ENCODE results near the gene IL36A. TPM values are rescaled to one million over a fixed set of nuclear protein-coding genes. Genes with fewer than 3 reads are reported as not detected.

IL36A gene
- total RNA-seq, 4 donors from 2014 or later, result not detected

Small RNAs within 50 kb of the gene (small RNA-seq; reads per million reads assigned to genes)
- 0 reads per million in 2 donors for gene HMGN2P23

Other genes with a start within 250 kb of the IL36A start
- gene CKAP2L, start 240.8 kb upstream of the IL36A start, total RNA-seq, result 10 to 100 TPM in 1 of 4 donors, 1 to 10 TPM in 1, under 1 TPM in 2; 0.54 to 19.0 (median 1.3) TPM
- gene IL1A, start 221.0 kb upstream of the IL36A start, total RNA-seq, result not detected
- 1 to 10 TPM in 1 of 4 donors, under 1 TPM in 1, not detected in 2; 0.53 to 9.1 TPM for gene IL1B, start 168.7 kb upstream of the IL36A start, total RNA-seq
- not detected for gene IL37, start 94.3 kb upstream of the IL36A start, total RNA-seq
- not detected for gene IL36G, start 27.5 kb upstream of the IL36A start, total RNA-seq
- gene IL36B, start 47.4 kb downstream of the IL36A start, total RNA-seq, result not detected
- gene IL36RN, start 53.7 kb downstream of the IL36A start, total RNA-seq, result not detected
- gene IL1F10, start 62.5 kb downstream of the IL36A start, total RNA-seq, result not detected
- gene IL1RN, start 122.1 kb downstream of the IL36A start, total RNA-seq, result 10 to 100 TPM in 2 of 4 donors, 1 to 10 TPM in 1, not detected in 1; 8.0 to 42.7 (median 17.7) TPM
- gene PSD4, start 168.5 kb downstream of the IL36A start, total RNA-seq, result 100 to 1,000 TPM; 125 to 284 (median 212) TPM

All from Peyer's patch (tissue), 4 donors.